GM19035 (cell line): Measurements from ENCODE around the gene PPARA.
A peak's percentile ranks its signal among the peaks of the same experiment; 100 is the strongest.

Source experiments
- ATAC-seq: cut with Tn5 transposase; IDR thresholded peaks from one replicate; pipeline ENCODE4 v1.9.1; 2021; ENCODE audit not compliant: unreplicated experiment

PPARA gene

GRCh38 chr22:46269564-46269963 lies 119.2 kb downstream of the PPARA start:
- ATAC-seq, result no peak

- no peak for ATAC-seq
These were observed 121.9 kb downstream of the PPARA start for GRCh38 chr22:46272196-46272595.

GRCh38 chr22:46272762-46273431 lies 122.6 kb downstream of the PPARA start:
- no peak for ATAC-seq

- ATAC-seq, result no peak
These were observed 123.3 kb downstream of the PPARA start for GRCh38 chr22:46273432-46274148.

- ATAC-seq, result no peak
These were observed 124.1 kb downstream of the PPARA start for GRCh38 chr22:46274381-46274780.

- no peak for ATAC-seq
These were observed 125.3 kb downstream of the PPARA start for GRCh38 chr22:46275455-46276122.

GRCh38 chr22:46276563-46276962 lies 126.2 kb downstream of the PPARA start:
- no peak for ATAC-seq

- no peak for ATAC-seq
These were observed 128.6 kb downstream of the PPARA start for GRCh38 chr22:46278656-46279645.

- ATAC-seq, result no peak
These were observed 129.9 kb downstream of the PPARA start for GRCh38 chr22:46280063-46280817.

- no peak for ATAC-seq
These were observed 130.8 kb downstream of the PPARA start for GRCh38 chr22:46280999-46281623.

GRCh38 chr22:46281866-46282678 lies 131.7 kb downstream of the PPARA start:
- no peak for ATAC-seq

GRCh38 chr22:46286006-46286405 lies 135.7 kb downstream of the PPARA start:
- ATAC-seq, result no peak

- ATAC-seq, result no peak
These were observed 136.9 kb downstream of the PPARA start for GRCh38 chr22:46286941-46287872.

- peak; percentile 77 for ATAC-seq
These were observed 137.8 kb downstream of the PPARA start for GRCh38 chr22:46287873-46288751.

- no peak for ATAC-seq
These were observed 138.5 kb downstream of the PPARA start for GRCh38 chr22:46288846-46289243.

GRCh38 chr22:46289244-46289891 lies 139.0 kb downstream of the PPARA start:
- ATAC-seq, result no peak
